Cerebellar cortex (tissue), 1 donor: ENCODE measurements around the gene MAX.

Experiments used
- DNase-seq: peaks from one replicate; pipeline ENCODE4 v3.0.0-alpha.2; 2015; ENCODE audit warnings: low spot score

Gene MAX

GRCh38 chr14:65072937-65073336 lies 29.4 kb downstream of the MAX start:
- DNase-seq, result no peak

GRCh38 chr14:65072256-65072655 lies 30.1 kb downstream of the MAX start:
- DNase-seq, result no peak

- DNase-seq, result no peak
Measured at GRCh38 chr14:65071544-65071943, 30.8 kb downstream of the MAX start.

- DNase-seq, result peak; percentile 96
Measured at GRCh38 chr14:65070471-65070976, 31.8 kb downstream of the MAX start.

GRCh38 chr14:65069874-65070413 lies 32.4 kb downstream of the MAX start:
- no peak for DNase-seq

GRCh38 chr14:65065719-65066118 lies 36.6 kb downstream of the MAX start:
- no peak for DNase-seq

GRCh38 chr14:65062096-65063075 lies 39.9 kb downstream of the MAX start:
- peak; percentile 73 for DNase-seq

GRCh38 chr14:65057695-65058094 lies 44.6 kb downstream of the MAX start:
- no peak for DNase-seq

GRCh38 chr14:65054471-65055085 lies 47.7 kb downstream of the MAX start:
- no peak for DNase-seq

GRCh38 chr14:65053466-65053865 lies 48.9 kb downstream of the MAX start:
- DNase-seq, result no peak

GRCh38 chr14:65052832-65053231 lies 49.5 kb downstream of the MAX start:
- DNase-seq, result no peak

- no peak for DNase-seq
Measured at GRCh38 chr14:65045709-65046108, 56.6 kb downstream of the MAX start.

- no peak for DNase-seq
Measured at GRCh38 chr14:65045006-65045405, 57.3 kb downstream of the MAX start.

GRCh38 chr14:65044596-65044959 lies 57.7 kb downstream of the MAX start:
- no peak for DNase-seq

- DNase-seq, result no peak
Measured at GRCh38 chr14:65043893-65044595, 58.3 kb downstream of the MAX start.

- no peak for DNase-seq
Measured at GRCh38 chr14:65042731-65043372, 59.5 kb downstream of the MAX start.

- no peak for DNase-seq
Measured at GRCh38 chr14:65042296-65042695, 60.0 kb downstream of the MAX start.

- no peak for DNase-seq
Measured at GRCh38 chr14:65041434-65041915, 60.8 kb downstream of the MAX start.

- DNase-seq, result no peak
Measured at GRCh38 chr14:65040666-65041433, 61.5 kb downstream of the MAX start.

GRCh38 chr14:65038966-65039365 lies 63.4 kb downstream of the MAX start:
- no peak for DNase-seq

GRCh38 chr14:65035049-65035448 lies 67.3 kb downstream of the MAX start:
- DNase-seq, result peak; percentile 72
